Anterior cingulate cortex (tissue), 58 donors: Measurements from ENCODE around the gene SLMAP.

Source experiments
- DNase-seq, 58 donors: peaks; one replicate each; lab custom pipeline; 2025; lab: John Stamatoyannopoulos, UW

SLMAP gene

GRCh38 chr3:57927916-57928315 is 171.8 kb downstream of the SLMAP start:
- no peak for DNase-seq

- no peak for DNase-seq
Observed at GRCh38 chr3:57928511-57928910, 172.4 kb downstream of the SLMAP start.

GRCh38 chr3:57929988-57930387 is 173.9 kb downstream of the SLMAP start:
- no peak for DNase-seq

GRCh38 chr3:57933602-57934001 is 177.5 kb downstream of the SLMAP start:
- DNase-seq, result no peak

GRCh38 chr3:57934373-57934772 is 178.3 kb downstream of the SLMAP start:
- no peak for DNase-seq

GRCh38 chr3:57935539-57935938 is 179.4 kb downstream of the SLMAP start:
- no peak for DNase-seq

- no peak for DNase-seq
Observed at GRCh38 chr3:57937092-57937491, 181.0 kb downstream of the SLMAP start.

- DNase-seq, result no peak
Observed at GRCh38 chr3:57939775-57940174, 183.7 kb downstream of the SLMAP start.

GRCh38 chr3:57942388-57942787 is 186.3 kb downstream of the SLMAP start:
- DNase-seq, result no peak

GRCh38 chr3:57942872-57943283 is 186.8 kb downstream of the SLMAP start:
- peak in 8 of 58 donors; percentile 4 to 26 (median 11) for DNase-seq

- DNase-seq, result peak in 25 of 58 donors; percentile 3 to 64 (median 28)
Observed at GRCh38 chr3:57943525-57944495, 187.7 kb downstream of the SLMAP start.

- no peak for DNase-seq
Observed at GRCh38 chr3:57946970-57947381, 190.9 kb downstream of the SLMAP start.

GRCh38 chr3:57948080-57948671 is 192.1 kb downstream of the SLMAP start:
- peak in 13 of 58 donors; percentile 7 to 43 (median 21) for DNase-seq

- DNase-seq, result peak in 15 of 58 donors; percentile 8 to 53 (median 27)
Observed at GRCh38 chr3:57948781-57949242, 192.7 kb downstream of the SLMAP start.

GRCh38 chr3:57949344-57949743 is 193.2 kb downstream of the SLMAP start:
- DNase-seq, result no peak

- peak in 1 of 58 donors; percentile 2 for DNase-seq
Observed at GRCh38 chr3:57949785-57950615, 193.9 kb downstream of the SLMAP start.

GRCh38 chr3:57951066-57951882 is 195.2 kb downstream of the SLMAP start:
- peak in 21 of 58 donors; percentile 3 to 74 (median 26) for DNase-seq

GRCh38 chr3:57952208-57952631 is 196.1 kb downstream of the SLMAP start:
- DNase-seq, result peak in 21 of 58 donors; percentile 1 to 65 (median 23)

- DNase-seq, result no peak
Observed at GRCh38 chr3:57952651-57953050, 196.5 kb downstream of the SLMAP start.

- DNase-seq, result no peak
Observed at GRCh38 chr3:57953576-57953975, 197.5 kb downstream of the SLMAP start.
